ENCODE measurements around the gene COPS8.

COPS8 gene

DNA sequence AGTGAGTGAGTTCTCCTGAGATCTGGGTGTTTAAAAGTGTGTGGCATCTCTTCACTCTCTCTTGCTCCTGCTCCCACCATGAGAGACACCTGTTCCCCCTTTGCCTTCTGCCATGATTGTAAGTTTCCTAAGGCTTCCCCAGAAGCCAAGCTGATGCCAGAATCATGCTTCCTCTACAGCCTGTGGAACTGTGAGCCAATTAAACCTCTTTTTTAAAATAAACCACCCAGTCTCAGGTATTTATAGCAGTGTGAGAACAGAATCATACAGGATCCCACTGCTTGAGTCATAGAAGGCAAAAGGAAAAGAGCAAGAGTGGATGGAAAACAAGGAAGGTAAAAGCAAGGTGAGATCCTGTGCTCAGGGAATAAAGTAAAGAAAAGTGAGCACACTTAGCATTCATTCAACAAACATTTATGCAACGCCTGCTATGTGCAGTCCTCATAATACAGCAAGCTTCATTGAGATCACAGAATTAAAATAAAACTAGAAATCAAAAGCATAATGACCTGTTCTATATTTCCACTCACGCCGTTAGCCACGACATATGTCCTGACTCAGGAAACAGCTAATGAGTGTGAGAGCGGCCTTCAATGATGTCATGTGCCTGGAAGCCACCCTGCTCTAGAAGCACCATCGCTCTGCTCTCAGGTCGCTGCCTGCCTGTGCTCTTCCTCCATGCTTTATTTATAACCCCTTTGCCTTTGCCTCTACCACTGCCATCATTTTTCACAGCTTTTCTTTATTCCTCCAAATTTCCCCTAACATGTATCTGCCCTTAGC is 11.3 kb upstream of the COPS8 start:
- H3K4me3 ChIP-seq (ENCODE audit: low read length) = no peak overlapping the region
- no peak for DNase-seq (ENCODE audit: low read depth)
- TF ChIP-seq CTCF (conservative IDR thresholded peaks at IDR 0.05; ENCODE audit: low read depth, low read length) = no peak

DNA sequence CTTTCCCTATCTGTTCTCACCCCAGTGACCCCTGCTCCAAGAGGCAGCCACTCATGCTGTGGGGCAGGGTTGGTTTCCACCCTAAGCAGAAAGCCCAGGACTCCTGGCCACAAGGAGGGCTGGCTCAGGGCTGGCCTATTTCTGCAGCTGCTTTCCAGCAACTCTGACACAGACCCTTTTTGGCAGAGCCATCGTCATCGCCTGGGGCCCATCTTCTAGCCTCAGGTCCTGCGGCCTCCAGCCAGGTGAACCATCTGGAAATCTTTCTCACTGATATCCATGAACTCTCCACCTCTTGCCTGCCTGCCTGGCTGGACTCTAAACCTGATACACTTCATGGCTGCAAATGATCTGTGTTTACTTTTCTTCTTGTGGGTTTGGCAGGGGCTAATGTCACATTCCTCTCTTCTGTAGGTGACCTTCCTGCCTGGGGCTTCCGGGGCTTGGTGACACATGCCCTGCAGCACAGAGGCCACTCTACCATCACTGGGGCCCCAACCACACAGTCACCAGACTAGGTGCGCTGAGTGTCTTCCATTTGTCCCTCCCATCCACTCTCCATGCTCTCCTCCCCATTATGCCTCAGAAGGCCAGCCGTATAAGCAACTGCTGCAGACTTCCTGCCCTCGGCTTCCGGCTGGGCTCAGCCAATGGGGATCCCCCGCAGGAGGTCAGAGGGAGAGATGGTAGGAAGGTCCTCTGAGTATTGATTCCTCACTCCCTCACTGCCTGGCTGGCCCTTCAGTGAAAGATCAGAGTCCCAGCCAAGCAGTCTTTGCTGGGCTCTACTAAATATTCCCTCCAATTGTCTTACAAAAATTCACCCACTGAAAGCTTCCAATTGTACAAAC is 9.7 kb upstream of the COPS8 start:
- no peak for TF ChIP-seq CTCF (conservative IDR thresholded peaks at IDR 0.05; ENCODE audit: low read depth, low read length)
- H3K4me3 ChIP-seq (ENCODE audit: low read length) = no peak overlapping the region
- DNase-seq (ENCODE audit: low read depth) = no peak

DNA sequence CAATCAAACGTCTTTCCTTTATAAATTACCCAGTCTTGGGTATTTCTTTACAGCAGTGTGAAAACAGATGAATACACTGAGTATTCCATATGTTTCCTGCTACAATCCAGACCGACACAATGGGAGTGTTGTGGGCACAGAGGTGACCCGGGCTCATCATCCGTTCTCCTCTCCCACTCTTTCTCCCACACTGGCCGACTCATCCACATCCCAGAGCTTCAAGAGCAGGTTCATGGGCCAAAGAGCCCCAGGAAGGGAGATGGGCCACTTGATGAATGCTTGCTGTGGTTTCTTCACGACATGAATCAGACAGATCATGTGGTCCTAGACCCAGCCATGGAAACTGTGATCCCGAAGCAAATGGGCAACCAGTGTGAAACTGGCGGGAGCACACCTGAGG is 4.1 kb upstream of the COPS8 start:
- TF ChIP-seq CTCF (conservative IDR thresholded peaks at IDR 0.05; ENCODE audit: low read depth, low read length) = no peak
- H3K4me3 ChIP-seq (ENCODE audit: low read length) = no peak overlapping the region
- DNase-seq (ENCODE audit: low read depth) = no peak

DNA sequence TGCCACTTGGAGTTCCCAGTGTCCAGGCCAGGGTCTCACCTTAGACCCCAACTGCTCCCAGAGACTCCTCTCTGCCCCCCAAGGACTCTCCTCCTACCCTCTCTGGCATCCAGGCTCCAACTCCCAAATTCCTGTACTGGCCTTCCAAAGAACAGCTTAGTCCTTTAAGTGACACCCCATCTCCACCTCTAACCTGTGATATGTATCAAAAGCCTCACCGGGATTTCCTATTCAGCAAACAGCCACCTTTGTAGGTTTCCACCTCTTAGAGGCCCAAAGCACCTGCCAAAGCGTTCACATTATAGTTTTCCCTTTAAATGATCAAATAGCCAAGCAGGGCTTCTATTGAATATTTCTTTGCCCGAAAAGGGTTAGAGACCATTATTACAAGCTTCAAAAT is 2.7 kb upstream of the COPS8 start:
- no peak for DNase-seq (ENCODE audit: low read depth)
- H3K4me3 ChIP-seq (ENCODE audit: low read length) = no peak overlapping the region
- TF ChIP-seq CTCF (conservative IDR thresholded peaks at IDR 0.05; ENCODE audit: low read depth, low read length) = no peak

DNA sequence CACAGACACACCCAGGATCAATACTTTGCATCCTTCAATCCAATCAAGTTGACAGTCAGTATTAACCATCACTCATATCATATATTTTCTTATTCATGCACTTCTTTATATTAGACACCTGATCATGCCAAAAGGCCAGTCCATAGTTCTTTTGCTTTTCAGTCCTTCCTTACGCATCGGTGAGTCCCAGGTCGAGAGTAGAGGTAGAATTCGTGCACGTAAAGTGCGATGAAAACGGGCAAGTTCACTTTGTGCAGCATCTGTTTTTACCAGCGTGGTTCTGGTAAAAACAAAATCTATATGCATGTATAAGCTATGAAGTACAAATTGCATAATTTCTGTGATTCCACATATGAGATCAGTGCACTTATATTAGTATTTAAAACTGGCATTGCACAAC is 1.2 kb upstream of the COPS8 start:
- TF ChIP-seq CTCF (conservative IDR thresholded peaks at IDR 0.05; ENCODE audit: low read depth, low read length) = no peak
- no peak overlapping the region for H3K4me3 ChIP-seq (ENCODE audit: low read length)
- DNase-seq (ENCODE audit: low read depth) = no peak

- H3K4me3 ChIP-seq (ENCODE audit: low read length) = no peak overlapping the region
- TF ChIP-seq CTCF (conservative IDR thresholded peaks at IDR 0.05; ENCODE audit: low read depth, low read length) = no peak
- peak; percentile 46 for DNase-seq (ENCODE audit: low read depth)
Observed at GRCh38 chr2:237090906-237091305, 5.2 kb downstream of the COPS8 start.

Data from retinal pigment epithelial cell (primary cell).